Left lobe of liver (tissue), 1 donor: Measurements from ENCODE around the gene ZNF691. TPM values are rescaled to one million over a fixed set of nuclear protein-coding genes. Genes with fewer than 3 reads are reported as not detected.

ENCODE experiments used
- total RNA-seq: library from RNA; stranded (reverse); gene quantifications from one replicate; pipeline ENCODE4 v1.2.1, GENCODE V29; 2021
- donor health status: DM: no; HTN: yes; CAD: no.

The ZNF691 gene
- total RNA-seq, 1 donor from 2014 or later: 6.8 TPM

Other genes starting within 250 kb of the ZNF691 start
- gene PPIH, start 188.2 kb upstream of the ZNF691 start, total RNA-seq: 7.7 TPM
- gene YBX1, start 164.2 kb upstream of the ZNF691 start, total RNA-seq: 183 TPM
- gene CLDN19, start 106.4 kb upstream of the ZNF691 start, total RNA-seq: not detected
- 26.5 TPM for gene P3H1, start 79.6 kb upstream of the ZNF691 start, total RNA-seq
- 4.0 TPM for gene C1orf50, start 79.4 kb upstream of the ZNF691 start, total RNA-seq
- 0.08 TPM for gene TMEM269, start 61.6 kb upstream of the ZNF691 start, total RNA-seq
- gene ERMAP, start 29.5 kb upstream of the ZNF691 start, total RNA-seq: 15.1 TPM
- gene SVBP, start 29.2 kb upstream of the ZNF691 start, total RNA-seq: 6.9 TPM
- gene SLC2A1, start 112.3 kb downstream of the ZNF691 start, total RNA-seq: 9.5 TPM